RPMI7951 (cell line): Measurements from ENCODE around the gene SLC35B2. TPM values are rescaled to one million over a fixed set of nuclear protein-coding genes. Genes with fewer than 3 reads are reported as not detected.

Source experiments
- DNase-seq: peaks from one replicate; pipeline ENCODE4 v3.0.0-alpha.2; 2012; ENCODE audit warnings: low read depth
- total RNA-seq: library from RNA; depleted of rRNA; stranded (reverse); fragments of >200 nt; shearing (Covaris generic); gene quantifications from 2 replicates; pipeline ENCODE4 v1.2.3, GENCODE V29; 2014

SLC35B2 gene
- total RNA-seq, 1 experiment from 2014 or later = 101 TPM

DNA sequence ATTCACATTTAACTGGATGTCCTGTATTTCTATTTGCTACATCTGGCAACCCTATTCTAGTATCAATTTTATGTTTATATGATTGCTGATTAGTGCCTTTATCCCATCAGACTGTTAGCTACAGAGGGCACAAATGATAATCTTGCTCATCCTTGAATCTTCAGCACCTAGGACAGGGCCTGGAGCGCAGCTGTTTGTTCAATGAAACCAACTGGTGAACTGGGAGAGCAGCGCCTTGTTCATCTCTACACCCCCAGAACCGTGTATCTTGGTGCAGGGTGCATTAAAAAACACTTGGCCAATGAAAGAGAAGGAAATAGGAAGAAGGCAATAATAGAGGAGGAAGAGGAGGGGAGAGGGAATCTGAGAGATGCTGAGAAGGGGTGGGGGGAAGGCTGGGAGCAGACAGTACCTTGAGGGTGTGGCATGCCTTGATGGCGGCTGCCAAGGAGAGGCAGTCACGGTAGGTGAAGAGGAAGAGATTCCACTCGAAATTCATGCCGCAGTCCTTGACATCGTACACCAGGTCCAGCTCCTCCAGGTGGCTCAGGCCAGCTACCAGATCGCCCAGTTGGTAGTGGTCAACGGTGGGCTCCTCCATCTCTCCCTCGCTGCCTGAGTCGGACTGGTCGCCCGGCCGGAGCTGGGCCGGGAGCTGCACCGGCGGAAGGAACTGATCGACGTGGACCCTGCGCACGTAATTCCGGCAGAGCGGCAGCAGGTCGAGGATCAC, 28.4 kb upstream of the SLC35B2 start:
- peak; percentile 34 for DNase-seq

- DNase-seq = no peak
These were observed 27.5 kb upstream of the SLC35B2 start for GRCh38 chr6:44284867-44285266.

DNA sequence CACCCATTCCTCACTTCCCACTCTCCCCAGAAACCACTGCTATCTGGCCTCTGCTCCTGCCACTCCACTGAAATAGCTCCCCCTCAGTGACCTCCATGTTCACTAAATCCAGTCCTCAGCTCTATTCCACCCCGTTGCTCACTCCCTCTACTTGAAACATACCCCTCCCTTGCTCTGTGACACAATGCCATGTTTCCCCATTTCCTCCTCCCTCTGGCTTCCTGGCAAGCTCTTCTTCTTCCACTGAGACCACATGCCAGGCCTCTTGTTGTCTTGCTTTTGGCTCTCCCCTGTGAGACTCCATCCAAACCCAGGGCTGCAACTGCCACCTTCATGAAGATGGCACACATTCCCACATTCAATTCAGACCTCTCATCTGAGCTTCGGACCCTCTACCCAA, 26.8 kb upstream of the SLC35B2 start:
- no peak for DNase-seq

DNA sequence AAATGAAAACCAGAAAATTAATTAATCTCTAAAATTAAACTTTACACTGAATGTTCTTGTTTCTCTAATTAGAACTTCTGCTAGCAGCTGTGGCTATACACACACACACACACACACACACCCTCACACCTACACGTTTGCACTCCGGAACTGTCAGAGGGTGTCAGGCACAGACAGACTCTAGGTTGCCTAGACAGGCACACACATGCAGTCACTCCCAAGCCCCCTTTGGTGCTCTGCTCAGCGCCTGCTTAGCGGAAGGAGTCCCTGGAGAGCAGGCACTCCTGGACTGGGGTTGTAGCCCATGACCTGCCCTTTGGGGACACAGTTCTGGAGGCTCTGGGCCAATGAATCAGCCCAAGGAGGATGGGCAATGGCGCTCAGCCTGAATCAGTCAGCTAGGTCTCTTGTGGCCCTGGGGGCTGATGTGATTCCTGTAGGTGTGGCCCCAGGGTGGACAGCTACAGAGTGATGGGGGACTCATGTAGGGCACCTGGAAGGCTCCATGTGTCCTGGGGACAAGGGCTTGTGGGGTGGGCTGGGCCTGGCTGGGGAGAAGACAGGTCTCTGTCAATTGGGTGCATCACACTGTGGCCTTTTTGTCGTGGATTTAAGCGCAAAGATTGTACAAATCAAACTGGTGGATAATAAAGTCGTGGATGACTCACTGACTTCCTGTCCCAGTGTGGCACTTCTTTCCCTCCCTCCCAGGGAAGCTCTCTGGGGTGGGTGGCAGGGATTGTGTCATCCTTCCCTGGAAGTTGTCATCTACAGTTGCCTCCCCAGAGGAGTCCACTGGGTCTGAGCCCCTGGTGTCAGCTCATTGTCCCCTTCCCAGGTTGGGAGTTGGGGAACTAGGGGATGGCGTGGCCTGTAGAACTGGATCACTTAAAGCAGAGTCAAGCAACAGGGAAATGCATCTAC, 21.7 kb upstream of the SLC35B2 start:
- DNase-seq = peak; percentile 64

- DNase-seq = no peak
These were observed 21.0 kb upstream of the SLC35B2 start for GRCh38 chr6:44278315-44278714.

GRCh38 chr6:44277763-44278162, 20.4 kb upstream of the SLC35B2 start:
- DNase-seq = no peak

GRCh38 chr6:44276667-44277640, 19.6 kb upstream of the SLC35B2 start:
- DNase-seq = no peak

DNA sequence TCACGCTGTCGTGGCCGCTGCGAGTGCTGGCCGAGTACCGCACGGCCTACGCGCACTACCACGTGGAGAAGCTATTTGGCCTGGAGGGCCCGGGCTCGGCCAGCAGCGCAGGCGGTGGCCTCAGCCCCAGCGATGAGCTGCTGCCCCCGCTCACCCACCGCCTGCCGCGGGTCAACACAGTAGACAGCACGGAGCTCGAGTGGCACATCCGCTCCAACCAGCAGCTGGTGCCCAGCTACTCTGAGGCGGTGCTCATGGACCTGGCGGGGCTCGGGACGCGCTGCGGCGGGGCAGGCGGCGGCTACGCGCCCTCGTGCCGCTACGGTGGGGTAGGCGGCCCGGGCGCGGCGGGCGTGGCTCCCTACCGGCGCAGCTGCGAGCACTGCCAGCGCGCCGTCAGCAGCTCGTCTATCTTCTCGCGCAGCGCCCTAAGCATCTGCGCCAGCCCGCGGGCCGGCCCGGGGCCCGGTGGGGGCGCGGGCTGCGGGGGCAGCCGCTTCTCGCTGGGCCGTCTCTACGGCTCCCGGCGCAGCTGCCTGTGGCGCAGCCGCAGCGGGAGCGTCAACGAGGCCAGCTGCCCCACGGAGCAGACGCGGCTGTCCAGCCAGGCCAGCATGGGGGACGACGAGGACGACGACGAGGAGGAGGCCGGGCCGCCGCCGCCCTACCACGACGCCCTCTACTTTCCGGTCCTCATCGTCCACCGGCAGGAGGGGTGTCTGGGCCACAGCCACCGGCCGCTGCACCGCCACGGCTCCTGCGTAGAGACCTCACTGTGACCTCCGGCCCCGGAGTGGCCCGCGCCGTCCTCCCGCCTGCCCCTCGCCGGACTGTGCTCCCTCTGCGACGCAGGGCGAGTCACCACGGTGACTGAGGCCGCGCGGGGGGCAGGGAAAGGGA, 18.7 kb upstream of the SLC35B2 start:
- no peak for DNase-seq

DNA sequence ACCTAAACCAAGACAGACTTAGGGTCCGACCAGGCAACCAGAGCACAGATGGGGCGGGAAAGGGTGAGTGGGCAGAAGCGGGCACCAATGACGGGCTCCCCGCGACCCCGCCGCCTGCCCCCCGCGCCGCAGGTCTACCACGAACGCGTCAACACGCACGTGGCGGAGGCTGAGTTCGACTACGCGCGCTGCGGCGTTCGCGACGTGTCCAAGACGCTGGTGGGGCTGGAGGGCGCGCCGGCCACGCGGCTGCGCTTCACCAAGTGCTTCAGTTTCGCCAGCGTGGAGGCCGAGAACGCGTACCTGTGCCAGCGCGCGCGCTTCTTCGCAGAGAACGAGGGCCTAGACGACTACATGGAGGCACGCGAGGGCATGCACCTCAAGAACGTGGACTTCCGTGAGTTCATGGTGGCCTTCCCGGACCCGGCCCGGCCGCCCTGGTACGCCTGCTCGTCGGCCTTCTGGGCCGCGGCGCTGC, 18.0 kb upstream of the SLC35B2 start:
- no peak for DNase-seq

DNA sequence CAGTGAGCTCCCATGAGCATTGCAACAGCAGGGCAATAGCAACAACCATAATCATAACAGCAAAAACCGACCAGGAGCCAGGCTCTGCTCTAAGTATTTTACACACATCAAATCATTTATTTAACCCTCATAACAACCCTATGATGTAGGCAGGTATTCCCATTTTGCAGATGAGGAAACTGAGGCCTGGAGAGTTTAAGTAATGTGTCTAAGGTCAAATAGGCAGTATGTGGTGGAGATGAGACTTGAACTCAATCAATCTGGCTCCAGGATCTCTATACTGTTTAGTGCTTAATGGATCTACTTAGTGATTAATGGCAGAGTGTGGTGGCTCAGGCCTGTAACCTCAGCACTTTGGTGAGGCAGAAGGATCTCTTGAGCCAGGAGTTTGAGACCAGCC, 16.3 kb upstream of the SLC35B2 start:
- DNase-seq = no peak

DNA sequence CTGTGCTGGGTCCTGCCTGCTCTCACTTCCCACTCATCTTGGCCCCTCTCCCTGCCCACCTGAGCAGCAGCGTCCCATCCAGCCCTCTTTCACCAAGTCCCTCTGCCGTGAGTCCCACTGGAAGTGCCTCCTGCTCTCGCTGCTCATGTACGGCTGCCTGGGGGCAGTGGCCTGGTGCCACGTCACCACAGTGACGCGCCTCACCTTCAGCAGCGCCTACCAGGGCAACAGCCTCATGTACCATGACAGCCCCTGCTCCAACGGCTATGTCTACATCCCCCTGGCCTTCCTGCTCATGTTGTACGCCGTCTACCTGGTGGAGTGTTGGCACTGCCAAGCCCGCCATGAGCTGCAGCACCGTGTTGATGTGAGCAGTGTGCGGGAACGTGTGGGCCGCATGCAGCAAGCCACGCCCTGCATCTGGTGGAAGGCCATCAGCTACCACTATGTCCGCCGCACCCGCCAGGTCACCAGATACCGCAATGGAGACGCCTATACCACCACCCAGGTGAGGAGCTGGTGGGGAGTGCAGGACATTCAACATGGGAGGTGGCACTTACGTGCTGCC, 15.8 kb upstream of the SLC35B2 start:
- no peak for DNase-seq

- no peak for DNase-seq
These were observed 15.2 kb upstream of the SLC35B2 start for GRCh38 chr6:44272529-44272928.

GRCh38 chr6:44271914-44272313, 14.6 kb upstream of the SLC35B2 start:
- DNase-seq = no peak

GRCh38 chr6:44271406-44271723, 14.0 kb upstream of the SLC35B2 start:
- DNase-seq = no peak

DNA sequence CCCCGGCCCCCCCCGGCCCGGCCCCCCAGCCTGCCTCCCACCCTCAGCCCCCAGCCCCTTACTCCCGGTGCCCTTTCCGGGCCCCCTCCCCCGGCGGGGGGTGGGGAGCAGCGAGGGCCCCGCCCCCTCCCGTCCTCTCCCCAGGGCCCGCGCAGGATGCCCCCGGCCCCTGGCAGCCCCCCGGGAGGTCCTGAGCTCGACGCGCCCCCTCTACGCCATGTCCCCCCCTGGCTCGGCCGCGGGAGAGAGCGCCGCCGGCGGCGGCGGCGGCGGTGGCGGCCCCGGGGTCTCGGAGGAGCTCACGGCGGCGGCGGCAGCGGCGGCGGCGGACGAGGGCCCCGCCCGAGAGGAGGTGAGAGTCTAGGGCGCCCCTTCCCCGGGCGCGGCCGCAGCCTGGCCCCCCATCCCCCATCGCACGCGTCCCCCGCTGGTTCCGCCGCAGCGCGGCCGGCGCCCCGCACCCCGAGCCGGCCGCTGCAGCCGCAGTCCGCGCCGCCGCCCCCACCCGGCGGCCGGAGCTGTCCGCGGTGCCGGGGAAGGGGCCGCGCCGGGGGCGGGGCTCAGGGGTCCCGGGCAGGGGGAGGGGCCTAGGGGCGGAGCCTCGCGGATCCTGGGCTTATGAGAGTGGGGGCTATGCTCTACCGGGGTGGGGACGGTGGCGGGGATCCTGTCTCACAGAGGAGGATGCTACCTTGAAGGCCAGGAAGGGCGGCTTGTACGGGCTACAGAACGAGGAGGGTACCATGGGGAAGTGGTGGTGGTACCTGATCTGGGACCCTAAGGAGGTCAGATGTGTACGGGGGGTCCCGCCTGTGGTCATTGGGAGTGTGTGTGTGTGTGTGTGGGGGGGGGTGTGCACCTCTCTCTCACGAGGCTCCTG, 13.4 kb upstream of the SLC35B2 start:
- DNase-seq = no peak

- no peak for DNase-seq
These were observed 12.7 kb upstream of the SLC35B2 start, which contains the start of gene TMEM151B for GRCh38 chr6:44269921-44270525. TMEM151B (plus strand) TSS chr6:44270450; CDS start chr6:44270743, 293 bp downstream.

GRCh38 chr6:44269178-44269920, 12.0 kb upstream of the SLC35B2 start:
- DNase-seq = no peak

- peak; percentile 25 for DNase-seq
These were observed 10.8 kb upstream of the SLC35B2 start for GRCh38 chr6:44268095-44268628.
